MCF 10A (cell line): ENCODE data around the gene CDCA3. TPM values are rescaled to one million over a fixed set of nuclear protein-coding genes. Genes with fewer than 3 reads are reported as not detected.
A peak's percentile ranks its signal among the peaks of the same experiment; 100 is the strongest.

Experiments used
- BruUV-seq: library from RNA; stranded (reverse); fragments of 400-500 nt; replicated peaks from 2 replicates; lab custom pipeline; 2021; lab: Mats Ljungman, UMichigan
- CTCF ChIA-PET: fragments of 300-600 bp; sonication (Branson Sonifier 250); formaldehyde crosslinking; extraction: SDS; loops from one replicate; lab custom pipeline; 2021; ENCODE audit warnings: antibody characterized with exemption, inconsistent platforms; lab: Yijun Ruan, JAX
- POLR2A ChIA-PET: fragments of 300-600, 350-650 bp; sonication (Branson Sonifier 250); formaldehyde crosslinking; extraction: SDS; loops from one replicate; lab custom pipeline; 2020; ENCODE audit warnings: antibody characterized with exemption, inconsistent platforms; lab: Yijun Ruan, JAX
- DNase-seq: peaks from one replicate; pipeline ENCODE4 v3.0.0-alpha.2; 2018; ENCODE audit not compliant: unreplicated experiment
- H3K27ac Mint-ChIP-seq: one replicate; pipeline ENCODE4 v1.8.0; 2022; ENCODE audit warnings: mild to moderate bottlenecking, low read depth, mixed read lengths; ENCODE audit not compliant: unreplicated experiment
- H3K27me3 Mint-ChIP-seq: one replicate; pipeline ENCODE4 v1.8.0; 2022; ENCODE audit warnings: mixed read lengths; ENCODE audit not compliant: insufficient read depth, unreplicated experiment
- H3K36me3 Mint-ChIP-seq: one replicate; pipeline ENCODE4 v1.8.0; 2022; ENCODE audit warnings: mild to moderate bottlenecking, moderate library complexity, mixed read lengths; ENCODE audit not compliant: insufficient read depth, unreplicated experiment
- H3K4me1 Mint-ChIP-seq: one replicate; pipeline ENCODE4 v1.8.0; 2022; ENCODE audit warnings: mixed read lengths; ENCODE audit not compliant: insufficient read depth, unreplicated experiment
- H3K4me3 Mint-ChIP-seq: one replicate; pipeline ENCODE4 v1.8.0; 2022; ENCODE audit warnings: mild to moderate bottlenecking, moderate library complexity, mixed read lengths; ENCODE audit not compliant: unreplicated experiment
- H3K9me3 Mint-ChIP-seq: one replicate; pipeline ENCODE4 v1.8.0; 2022; ENCODE audit warnings: mixed read lengths; ENCODE audit not compliant: unreplicated experiment
- CTCF ChIP-seq: fragments of 200-600 bp; IDR thresholded peaks from one replicate; pipeline ENCODE4 v1.8.0; 2022; ENCODE audit warnings: antibody characterized with exemption, mild to moderate bottlenecking; ENCODE audit not compliant: unreplicated experiment
- intact Hi-C: fragments of 100-400 bp; cut with micrococcal nuclease; formaldehyde crosslinking; loops from 2 replicates; pipeline ENCODE4 v1.14.1; 2022
- total RNA-seq: library from RNA; stranded (reverse); gene quantifications from 2 replicates; pipeline ENCODE4 v1.2.3, GENCODE V29; 2022

Gene CDCA3
- total RNA-seq, 1 experiment from 2014 or later = 25.5 TPM

- no TSS peak for BruUV-seq
- H3K4me3 Mint-ChIP-seq = no peak overlapping the region
- peaks cover 24% of the 10 kb centered on the region for H3K4me1 Mint-ChIP-seq
- H3K27ac Mint-ChIP-seq = no peak overlapping the region
- H3K27me3 Mint-ChIP-seq = peaks cover 65% of the 10 kb centered on the region
- no peak for DNase-seq
- ChIA-PET POLR2A (interaction anchor here (0.6 to 1.4 kb wide), 4 partner anchors 22 to 85 kb away, joined by 3 to 4 read pairs (median 3); partner anchors contain the start of genes SPSB2 and USP5), CTCF (interaction anchor here (0.6 to 8.7 kb wide), 6 partner anchors 46 to 386 kb away, joined by 3 to 74 read pairs (median 4); partner anchors contain the start of genes MLF2 and ZNF384)
- intact Hi-C loops = no loop called here
- H3K9me3 Mint-ChIP-seq = no peaks in the 10 kb centered on the region
- no peak for TF ChIP-seq CTCF
- no peaks in the 10 kb centered on the region for H3K36me3 Mint-ChIP-seq
These were observed 20.7 kb downstream of the CDCA3 start for GRCh38 chr12:6830286-6830890.

DNA sequence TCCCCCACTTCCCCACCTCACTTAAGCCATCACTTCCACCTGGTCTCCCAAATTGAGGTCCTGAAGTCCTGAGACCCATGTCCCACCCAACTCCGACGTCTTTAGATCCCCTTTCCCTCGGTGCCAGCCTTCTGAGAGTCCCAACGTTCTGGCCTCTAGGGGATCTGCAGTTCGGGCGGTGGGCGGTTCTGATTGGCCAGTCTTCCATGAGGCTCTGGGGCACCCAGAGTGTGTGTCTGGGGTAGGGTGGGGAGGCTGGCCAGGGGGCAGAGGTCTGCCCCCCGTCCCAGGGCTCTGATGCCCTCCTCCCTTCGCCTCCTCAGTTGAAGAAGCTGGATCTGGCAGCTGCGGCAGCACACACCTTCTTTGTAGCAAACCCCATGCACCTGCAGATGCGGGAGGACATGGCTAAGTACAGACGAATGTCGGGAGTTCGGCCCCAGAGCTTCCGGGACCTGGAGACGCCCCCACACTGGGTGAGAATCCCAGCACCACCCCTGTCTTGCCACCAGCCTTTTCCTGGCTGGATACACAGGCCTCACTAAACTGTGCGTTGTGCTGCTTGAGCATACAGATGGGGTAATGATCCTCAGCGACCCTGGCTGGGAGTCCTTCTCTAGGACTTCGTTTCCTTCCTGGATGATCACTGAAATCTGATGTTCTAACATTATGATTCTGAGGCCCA is 21.4 kb downstream of the CDCA3 start:
- H3K9me3 Mint-ChIP-seq = no peaks in the 10 kb centered on the region
- no peaks in the 10 kb centered on the region for H3K36me3 Mint-ChIP-seq
- BruUV-seq = no TSS peak
- POLR2A ChIA-PET = interaction anchor here (0.6 to 1.4 kb wide), 5 partner anchors 23 to 224 kb away, joined by 3 read pairs; partner anchors contain the start of genes MLF2, SPSB2 and USP5
- intact Hi-C loops = no loop called here
- CTCF ChIA-PET = interaction anchor here (0.6 to 8.7 kb wide), 6 partner anchors 19 to 386 kb away, joined by 3 to 74 read pairs (median 4); partner anchors contain the start of genes MLF2 and ZNF384
- peak; percentile 29 for DNase-seq
- H3K4me1 Mint-ChIP-seq = peaks cover 29% of the 10 kb centered on the region
- H3K27ac Mint-ChIP-seq = no peak overlapping the region
- H3K4me3 Mint-ChIP-seq = peak overlapping the region; percentile 77
- peaks cover 72% of the 10 kb centered on the region for H3K27me3 Mint-ChIP-seq
- no peak for TF ChIP-seq CTCF

GRCh38 chr12:6828781-6829535 is 22.1 kb downstream of the CDCA3 start:
- no TSS peak for BruUV-seq
- ChIA-PET CTCF (interaction anchor here (0.6 to 8.7 kb wide), 4 partner anchors 19 to 93 kb away, joined by 4 to 74 read pairs (median 5); partner anchors contain the start of gene MLF2), POLR2A (interaction anchor here (0.5 to 1.4 kb wide), 5 partner anchors 41 to 223 kb away, joined by 3 to 4 read pairs (median 3); partner anchors contain the start of gene MLF2)
- H3K27ac Mint-ChIP-seq = no peak overlapping the region
- intact Hi-C loops = no loop called here
- H3K36me3 Mint-ChIP-seq = no peaks in the 10 kb centered on the region
- H3K4me1 Mint-ChIP-seq = peaks cover 29% of the 10 kb centered on the region
- no peaks in the 10 kb centered on the region for H3K9me3 Mint-ChIP-seq
- H3K4me3 Mint-ChIP-seq = peak overlapping the region; percentile 77
- peaks cover 79% of the 10 kb centered on the region for H3K27me3 Mint-ChIP-seq
- no peak for DNase-seq
- no peak for TF ChIP-seq CTCF
